Left ventricle myocardium inferior (tissue), 1 donor: ENCODE results near the gene PAOX. TPM values are rescaled to one million over a fixed set of nuclear protein-coding genes. Genes with fewer than 3 reads are reported as not detected.

Experiments used
- DNase-seq: peaks from one replicate; pipeline ENCODE4 v3.0.0-alpha.2; 2020
- H3K27ac ChIP-seq: fragments of 200-600 bp; replicated peaks from 2 replicates; pipeline ENCODE4 v1.8.0; 2021
- H3K27me3 ChIP-seq: fragments of 200-600 bp; 2 replicates; pipeline ENCODE4 v1.8.0; 2021; ENCODE audit warnings: low read depth
- H3K36me3 ChIP-seq: fragments of 200-600 bp; 2 replicates; pipeline ENCODE4 v1.8.0; 2021
- H3K4me1 ChIP-seq: fragments of 200-600 bp; 2 replicates; pipeline ENCODE4 v1.8.0; 2021
- H3K4me3 ChIP-seq: fragments of 200-600 bp; 2 replicates; pipeline ENCODE4 v1.8.0; 2021; ENCODE audit warnings: mild to moderate bottlenecking, moderate library complexity
- H3K9me3 ChIP-seq: fragments of 200-600 bp; replicated peaks from 2 replicates; pipeline ENCODE4 v1.8.0; 2021
- intact Hi-C: fragments of 100-400 bp; cut with micrococcal nuclease; formaldehyde crosslinking; loops from one replicate; pipeline ENCODE4 v1.11.0; 2022
- total RNA-seq: library from RNA; stranded (reverse); fragmentation: NEBNext Ultra II Directional; extraction: Animal tissue kit (Norgen Biotek cat#: 25700); gene quantifications from one replicate; pipeline ENCODE4 v1.2.1, GENCODE V29; 2021
- TF ChIP-seq, protein P1 (sequence below): fragments of 200-600 bp; IDR thresholded peaks from 2 replicates; pipeline ENCODE4 v1.8.0; 2021; ENCODE audit warnings: antibody characterized with exemption, mild to moderate bottlenecking, borderline replicate concordance
- donor health status: DM: no; HTN: yes; CAD: no; lungs with severe emphysema.

The PAOX gene
- total RNA-seq, 1 donor from 2014 or later, result 2.9 TPM

- no peak overlapping the region for H3K4me3 ChIP-seq
- H3K4me1 ChIP-seq, result peaks cover 3% of the 10 kb centered on the region
- peaks cover 48% of the 10 kb centered on the region for H3K36me3 ChIP-seq
- intact Hi-C loops, result no loop called here
- TF ChIP-seq, protein P1, sequence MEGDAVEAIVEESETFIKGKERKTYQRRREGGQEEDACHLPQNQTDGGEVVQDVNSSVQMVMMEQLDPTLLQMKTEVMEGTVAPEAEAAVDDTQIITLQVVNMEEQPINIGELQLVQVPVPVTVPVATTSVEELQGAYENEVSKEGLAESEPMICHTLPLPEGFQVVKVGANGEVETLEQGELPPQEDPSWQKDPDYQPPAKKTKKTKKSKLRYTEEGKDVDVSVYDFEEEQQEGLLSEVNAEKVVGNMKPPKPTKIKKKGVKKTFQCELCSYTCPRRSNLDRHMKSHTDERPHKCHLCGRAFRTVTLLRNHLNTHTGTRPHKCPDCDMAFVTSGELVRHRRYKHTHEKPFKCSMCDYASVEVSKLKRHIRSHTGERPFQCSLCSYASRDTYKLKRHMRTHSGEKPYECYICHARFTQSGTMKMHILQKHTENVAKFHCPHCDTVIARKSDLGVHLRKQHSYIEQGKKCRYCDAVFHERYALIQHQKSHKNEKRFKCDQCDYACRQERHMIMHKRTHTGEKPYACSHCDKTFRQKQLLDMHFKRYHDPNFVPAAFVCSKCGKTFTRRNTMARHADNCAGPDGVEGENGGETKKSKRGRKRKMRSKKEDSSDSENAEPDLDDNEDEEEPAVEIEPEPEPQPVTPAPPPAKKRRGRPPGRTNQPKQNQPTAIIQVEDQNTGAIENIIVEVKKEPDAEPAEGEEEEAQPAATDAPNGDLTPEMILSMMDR, result no peak
- H3K27ac ChIP-seq, result no peak overlapping the region
- H3K27me3 ChIP-seq, result peaks cover 13% of the 10 kb centered on the region
- no peak for DNase-seq
- no peaks in the 10 kb centered on the region for H3K9me3 ChIP-seq
These were observed 40.3 kb downstream of the PAOX start for GRCh38 chr10:133419211-133419950.

- Histone ChIP-seq H3K27me3 (peaks cover 16% of the 10 kb centered on the region), H3K27ac (no peak overlapping the region), H3K36me3 (peaks cover 45% of the 10 kb centered on the region), H3K9me3 (no peaks in the 10 kb centered on the region), H3K4me3 (no peak overlapping the region), H3K4me1 (peaks cover 3% of the 10 kb centered on the region)
- no peak for DNase-seq
- intact Hi-C loops, result no loop called here
- TF ChIP-seq, protein P1, result no peak
These were observed 41.0 kb downstream of the PAOX start for GRCh38 chr10:133420028-133420427.

DNA sequence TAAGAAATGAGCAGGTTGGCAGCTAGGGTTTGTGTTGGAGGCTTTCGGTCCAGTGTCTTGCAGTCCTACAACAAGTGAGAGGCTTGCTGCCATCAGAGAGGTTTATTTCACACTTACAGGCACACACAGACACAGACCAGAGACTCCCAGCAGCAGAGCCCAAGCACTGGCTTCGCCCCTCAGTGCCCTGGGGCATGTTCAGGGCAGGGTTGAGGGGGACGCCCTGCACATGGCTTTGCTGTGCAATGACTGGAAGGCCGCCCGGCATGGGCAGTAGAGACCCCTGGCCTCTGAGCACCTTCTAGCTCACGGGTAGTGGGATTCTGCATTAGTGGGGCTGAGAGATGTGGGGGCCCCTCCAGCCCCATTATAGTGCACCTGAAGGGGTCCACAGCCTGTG, 41.5 kb downstream of the PAOX start:
- DNase-seq, result no peak
- intact Hi-C loops, result no loop called here

GRCh38 chr10:133421336-133422222, 42.5 kb downstream of the PAOX start:
- no peak overlapping the region for H3K4me3 ChIP-seq
- no peak for DNase-seq
- no peaks in the 10 kb centered on the region for H3K9me3 ChIP-seq
- TF ChIP-seq, protein P1, result no peak
- intact Hi-C loops, result no loop called here
- no peak overlapping the region for H3K27ac ChIP-seq
- H3K27me3 ChIP-seq, result peaks cover 20% of the 10 kb centered on the region
- H3K4me1 ChIP-seq, result peaks cover 3% of the 10 kb centered on the region
- H3K36me3 ChIP-seq, result peaks cover 35% of the 10 kb centered on the region

More for the DNA sequence above, 41.5 kb downstream of the PAOX start:
- H3K36me3 ChIP-seq, result peaks cover 40% of the 10 kb centered on the region
- peaks cover 20% of the 10 kb centered on the region for H3K27me3 ChIP-seq
- H3K9me3 ChIP-seq, result no peaks in the 10 kb centered on the region
- H3K27ac ChIP-seq, result no peak overlapping the region
- no peak overlapping the region for H3K4me3 ChIP-seq
- TF ChIP-seq, protein P1, result no peak
- H3K4me1 ChIP-seq, result peaks cover 3% of the 10 kb centered on the region

GRCh38 chr10:133422223-133422806, 43.3 kb downstream of the PAOX start:
- Histone ChIP-seq H3K4me1 (peaks cover 3% of the 10 kb centered on the region), H3K4me3 (no peak overlapping the region), H3K9me3 (no peaks in the 10 kb centered on the region), H3K27me3 (peaks cover 20% of the 10 kb centered on the region), H3K27ac (no peak overlapping the region), H3K36me3 (peaks cover 35% of the 10 kb centered on the region)
- no peak for DNase-seq
- TF ChIP-seq, protein P1, result no peak
- intact Hi-C loops, result no loop called here
